MM.1S (cell line): Measurements from ENCODE around the gene BICC1.

Experiments
- DNase-seq: peaks from one replicate; pipeline ENCODE4 v3.0.0-alpha.2; 2015
- H2AFZ ChIP-seq: fragments of 300-600 bp; sonication (generic); 2 replicates; pipeline ENCODE4 v1.6.0; 2016; ENCODE audit warnings: antibody characterized with exemption, low read length
- H3F3A ChIP-seq: fragments of 300-600 bp; sonication (generic); 2 replicates; pipeline ENCODE4 v1.6.1; 2016; ENCODE audit warnings: mild to moderate bottlenecking, antibody characterized with exemption, low read length, moderate library complexity, mixed read lengths; ENCODE audit not compliant: insufficient read depth
- H3K27ac ChIP-seq: fragments of 300-600 bp; sonication (generic); 2 replicates; pipeline ENCODE4 v1.5.1; 2016; ENCODE audit warnings: mild to moderate bottlenecking, low read length
- H3K27me3 ChIP-seq: fragments of 300-600 bp; sonication (generic); replicated peaks from 2 replicates; pipeline ENCODE4 v1.6.0; 2016; ENCODE audit warnings: low read length; ENCODE audit not compliant: insufficient read depth
- H3K36me3 ChIP-seq: fragments of 300-600 bp; sonication (generic); replicated peaks from 2 replicates; pipeline ENCODE4 v1.6.1; 2016; ENCODE audit warnings: mild to moderate bottlenecking, low read length, mixed read lengths; ENCODE audit not compliant: insufficient read depth
- H3K4me1 ChIP-seq: fragments of 300-600 bp; sonication (generic); 2 replicates; pipeline ENCODE4 v1.6.1; 2016; ENCODE audit warnings: low read length, mixed read lengths
- H3K4me2 ChIP-seq: fragments of 300-600 bp; sonication (generic); 2 replicates; pipeline ENCODE4 v1.6.0; 2016; ENCODE audit warnings: low read depth, low read length
- H3K4me3 ChIP-seq: fragments of 300-600 bp; sonication (generic); 2 replicates; pipeline ENCODE4 v1.5.1; 2016; ENCODE audit warnings: low read length, mixed read lengths
- H3K79me2 ChIP-seq: fragments of 300-600 bp; sonication (generic); 2 replicates; pipeline ENCODE4 v1.6.1; 2016; ENCODE audit warnings: mixed run types, low read length, mixed read lengths
- H3K9ac ChIP-seq: fragments of 300-600 bp; sonication (generic); 2 replicates; pipeline ENCODE4 v1.6.1; 2016; ENCODE audit warnings: low read length, mixed read lengths
- H3K9me2 ChIP-seq: fragments of 300-600 bp; sonication (generic); replicated peaks from 2 replicates; pipeline ENCODE4 v1.6.1; 2016; ENCODE audit warnings: mild to moderate bottlenecking, low read length, mixed read lengths; ENCODE audit not compliant: insufficient read depth
- H3K9me3 ChIP-seq: fragments of 300-600 bp; sonication (generic); replicated peaks from 2 replicates; pipeline ENCODE4 v1.6.1; 2016; ENCODE audit warnings: mild to moderate bottlenecking, low read length, mixed read lengths; ENCODE audit not compliant: insufficient read depth
- H4K20me1 ChIP-seq: fragments of 300-600 bp; sonication (generic); 2 replicates; pipeline ENCODE4 v1.6.1; 2016; ENCODE audit warnings: mild to moderate bottlenecking, low read length, moderate library complexity, mixed read lengths; ENCODE audit not compliant: insufficient read depth
- CTCF ChIP-seq: fragments of 300-600 bp; sonication (generic); IDR thresholded peaks from 2 replicates; pipeline ENCODE4 v1.5.1; 2016; ENCODE audit warnings: antibody characterized with exemption, low read length, mixed read lengths
- EZH2 ChIP-seq: fragments of 300-600 bp; sonication (generic); optimal IDR thresholded peaks from 2 replicates; pipeline ENCODE3; 2017; ENCODE audit warnings: low read depth, mild to moderate bottlenecking, antibody characterized with exemption, low read length, mixed read lengths
- EZH2phosphoT487 ChIP-seq: fragments of 300-600 bp; sonication (generic); IDR thresholded peaks from 2 replicates; pipeline ENCODE4 v1.6.1; 2018; ENCODE audit warnings: antibody characterized with exemption, low read length

Gene BICC1

GRCh38 chr10:58820861-58821751, 308.4 kb downstream of the BICC1 start:
- no peak overlapping the region for H3K27ac ChIP-seq
- no peak overlapping the region for H3K9ac ChIP-seq
- no peaks in the 10 kb centered on the region for H3K27me3 ChIP-seq
- H3K79me2 ChIP-seq = no peaks in the 10 kb centered on the region
- DNase-seq = no peak
- H2AFZ ChIP-seq = no peak overlapping the region
- H3F3A ChIP-seq = no peaks in the 10 kb centered on the region
- H3K36me3 ChIP-seq = no peaks in the 10 kb centered on the region
- no peaks in the 10 kb centered on the region for H3K9me3 ChIP-seq
- no peak overlapping the region for H3K4me3 ChIP-seq
- no peaks in the 10 kb centered on the region for H4K20me1 ChIP-seq
- no peaks in the 10 kb centered on the region for H3K9me2 ChIP-seq
- H3K4me2 ChIP-seq = no peak overlapping the region
- TF ChIP-seq EZH2phosphoT487 (no peak), EZH2 (no peak), CTCF (no peak)
- H3K4me1 ChIP-seq = no peaks in the 10 kb centered on the region

GRCh38 chr10:58821752-58822056, 309.0 kb downstream of the BICC1 start:
- H3K9me3 ChIP-seq = no peaks in the 10 kb centered on the region
- H3K36me3 ChIP-seq = no peaks in the 10 kb centered on the region
- DNase-seq = no peak
- no peaks in the 10 kb centered on the region for H3K9me2 ChIP-seq
- H3F3A ChIP-seq = no peaks in the 10 kb centered on the region
- TF ChIP-seq EZH2 = no peak
- no peak for TF ChIP-seq EZH2phosphoT487
- no peak for TF ChIP-seq CTCF
- H3K9ac ChIP-seq = no peak overlapping the region
- no peak overlapping the region for H3K27ac ChIP-seq
- no peak overlapping the region for H2AFZ ChIP-seq
- H4K20me1 ChIP-seq = no peaks in the 10 kb centered on the region
- H3K4me2 ChIP-seq = no peak overlapping the region
- H3K4me1 ChIP-seq = no peaks in the 10 kb centered on the region
- no peaks in the 10 kb centered on the region for H3K27me3 ChIP-seq
- no peak overlapping the region for H3K4me3 ChIP-seq
- no peaks in the 10 kb centered on the region for H3K79me2 ChIP-seq

DNA sequence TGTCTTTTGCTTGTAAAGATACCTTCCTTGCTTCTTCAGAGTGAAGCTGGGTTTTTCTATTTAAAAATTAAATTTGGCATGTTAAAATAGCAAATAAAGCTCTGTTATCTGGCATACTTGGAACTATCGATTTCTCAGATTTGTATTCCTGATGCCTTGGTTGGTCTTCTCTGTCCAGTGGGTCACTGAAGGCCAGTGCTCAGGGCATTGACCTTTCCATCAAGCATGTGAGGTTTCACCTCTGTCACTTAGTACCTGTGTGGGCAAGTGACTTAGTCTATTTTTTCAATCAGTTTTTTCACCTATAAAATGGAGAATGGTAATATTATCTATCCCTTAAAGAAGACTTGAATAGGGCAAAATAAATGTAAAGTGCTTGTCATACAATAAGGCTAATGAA, 311.3 kb downstream of the BICC1 start:
- Histone ChIP-seq H3F3A (no peaks in the 10 kb centered on the region), H3K4me3 (no peak overlapping the region), H3K36me3 (no peaks in the 10 kb centered on the region), H4K20me1 (no peaks in the 10 kb centered on the region), H3K9me2 (no peaks in the 10 kb centered on the region), H3K79me2 (no peaks in the 10 kb centered on the region), H3K9me3 (no peaks in the 10 kb centered on the region), H3K27ac (no peak overlapping the region), H3K4me2 (no peak overlapping the region), H2AFZ (no peak overlapping the region), H3K4me1 (no peaks in the 10 kb centered on the region), H3K27me3 (no peaks in the 10 kb centered on the region), H3K9ac (no peak overlapping the region)
- DNase-seq = no peak
- TF ChIP-seq CTCF = no peak
- no peak for TF ChIP-seq EZH2phosphoT487
- no peak for TF ChIP-seq EZH2
